22Rv1 (cell line): ENCODE results near the gene PPIF.

Experiments
- H3K27ac ChIP-seq: fragments of 450-650 bp; 2 replicates; pipeline ENCODE4 v1.5.1; 2017
- CTCF ChIP-seq: fragments of 450-650 bp; IDR thresholded peaks from 2 replicates; pipeline ENCODE4 v1.5.1; 2017; ENCODE audit warnings: mild to moderate bottlenecking
- ZFX ChIP-seq: fragments of 450-650 bp; IDR thresholded peaks from 2 replicates; pipeline ENCODE4 v1.6.1; 2017; ENCODE audit warnings: antibody characterized with exemption, borderline replicate concordance

PPIF gene

GRCh38 chr10:79346388-79347225 is 662 bp upstream of the PPIF start:
- TF ChIP-seq CTCF, result no peak
- TF ChIP-seq ZFX, result no peak

GRCh38 chr10:79347894-79348639 is 798 bp downstream of the PPIF start:
- TF ChIP-seq CTCF (no peak), ZFX (no peak)
- H3K27ac ChIP-seq, result peak overlapping the region; percentile 88

More at GRCh38 chr10:79346388-79347225, 662 bp upstream of the PPIF start:
- peak overlapping the region; percentile 88 for H3K27ac ChIP-seq

- H3K27ac ChIP-seq, result peak overlapping the region; percentile 88
- TF ChIP-seq CTCF (no peak), ZFX (no peak)
Observed at GRCh38 chr10:79348640-79348988, 1.3 kb downstream of the PPIF start.

- no peak for TF ChIP-seq ZFX
- TF ChIP-seq CTCF, result no peak
- 0 out of 2 replicates have a peak overlapping the region, but pooled peaks have one; percentile 88 for H3K27ac ChIP-seq
Observed at GRCh38 chr10:79349072-79349491, 1.8 kb downstream of the PPIF start.

- TF ChIP-seq CTCF, result no peak
- no peak for TF ChIP-seq ZFX
- no peak overlapping the region for H3K27ac ChIP-seq
Observed at GRCh38 chr10:79349766-79350406, 2.6 kb downstream of the PPIF start.

- no peak overlapping the region for H3K27ac ChIP-seq
- TF ChIP-seq ZFX, result no peak
- no peak for TF ChIP-seq CTCF
Observed at GRCh38 chr10:79350407-79351154, 3.3 kb downstream of the PPIF start.
